Measurements from ENCODE around the gene HPCAL4.

HPCAL4 gene

DNA sequence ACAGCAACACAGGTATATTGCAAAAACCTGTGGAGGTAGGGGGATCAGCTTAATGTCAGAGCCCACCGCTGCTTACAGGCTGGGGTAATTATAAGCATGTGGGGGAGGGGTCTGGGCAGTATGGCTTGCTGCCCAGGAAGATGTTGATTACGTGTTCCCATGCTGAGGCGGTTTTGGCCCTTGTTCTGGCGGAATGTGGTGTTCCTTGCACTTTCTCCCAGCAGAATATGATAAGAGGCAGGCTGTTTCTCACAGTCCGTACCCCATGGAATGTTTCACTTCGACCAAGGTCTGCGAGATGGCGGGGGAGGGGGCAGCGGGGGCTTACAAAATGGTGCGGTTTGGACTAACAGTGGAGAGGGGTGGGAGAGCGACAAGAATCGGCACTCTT is 9.8 kb upstream of the HPCAL4 start:
- no peak for DNase-seq (ENCODE audit: low read depth in 2 of 2)

DNA sequence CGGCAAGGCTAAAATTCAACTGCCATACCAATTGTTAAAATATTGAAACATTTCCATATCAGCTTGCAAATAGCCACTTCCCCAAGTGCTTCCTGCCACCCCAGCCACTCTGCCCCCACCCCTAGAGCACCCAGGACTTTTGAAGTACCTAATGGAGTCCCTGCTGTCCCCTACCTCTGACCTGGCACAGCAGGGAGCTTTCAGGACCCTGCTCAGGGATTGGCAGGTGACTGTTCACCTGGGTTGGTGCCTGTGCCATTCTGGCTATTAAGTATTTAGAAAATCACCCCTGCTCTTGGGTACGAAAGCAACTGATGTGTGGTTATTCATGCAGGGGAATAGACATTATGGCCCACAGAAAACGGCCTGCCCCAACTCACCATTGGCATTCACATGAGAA is 9.1 kb upstream of the HPCAL4 start:
- DNase-seq (ENCODE audit: low read depth in 2 of 2) = no peak

DNA sequence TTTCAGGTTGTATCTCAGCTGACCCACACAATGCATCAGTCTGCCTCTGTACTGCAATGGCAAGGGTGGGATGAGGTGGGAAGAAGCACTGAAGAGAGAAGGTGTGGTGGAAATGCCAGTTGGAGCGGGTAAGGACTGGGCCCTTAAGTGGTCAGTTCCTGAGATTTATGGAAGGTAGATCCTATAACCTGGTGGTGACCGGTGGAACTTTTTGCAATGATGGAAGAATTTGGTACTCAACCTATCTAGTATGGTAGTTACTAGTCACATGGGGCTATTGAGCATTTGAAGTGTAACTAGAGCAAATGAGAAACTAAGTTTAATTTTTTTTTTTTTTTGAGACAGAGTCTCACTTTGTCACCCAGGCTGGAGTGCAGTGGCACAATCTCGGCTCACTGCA is 8.2 kb upstream of the HPCAL4 start:
- DNase-seq (ENCODE audit: low read depth in 2 of 2) = no peak

DNA sequence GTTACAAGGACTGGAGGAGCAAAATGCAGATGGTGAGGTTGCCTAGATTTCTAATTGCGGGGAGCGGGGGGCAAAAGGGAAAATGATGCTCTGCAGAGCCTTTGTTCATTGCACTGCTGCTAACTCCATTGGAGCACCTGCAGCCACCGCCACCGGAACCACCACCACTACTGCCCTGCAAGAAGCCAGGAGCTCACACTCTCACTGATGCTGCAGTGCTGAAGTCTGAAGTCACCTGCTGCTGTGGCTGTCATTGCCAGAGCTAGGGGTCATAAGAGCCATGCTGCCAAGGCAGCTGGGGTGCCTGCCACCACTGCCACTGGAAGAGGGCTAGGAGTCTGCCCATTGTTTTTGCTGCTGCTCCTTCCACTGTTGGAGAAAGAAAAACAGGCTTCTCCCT is 7.3 kb upstream of the HPCAL4 start:
- DNase-seq (ENCODE audit: low read depth in 2 of 2) = no peak

DNA sequence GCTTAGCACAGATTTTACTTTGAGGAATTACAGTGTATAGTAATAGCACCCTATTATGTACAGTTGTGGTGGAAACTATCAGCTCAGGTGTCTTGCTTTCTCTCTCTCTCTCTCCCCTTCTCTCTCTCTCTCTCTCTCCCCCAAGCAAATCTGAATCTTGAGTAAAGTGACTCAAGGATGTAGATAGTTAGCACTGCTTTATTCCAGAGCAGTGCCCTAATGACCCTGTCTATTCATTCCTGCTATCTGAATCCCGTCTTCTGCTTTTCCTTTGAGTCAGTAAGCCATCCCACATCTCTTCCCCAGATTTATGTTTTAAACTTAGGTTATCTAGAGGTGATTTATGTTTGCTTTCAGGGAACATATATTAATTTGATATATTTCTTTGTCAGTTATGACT is 5.2 kb upstream of the HPCAL4 start:
- no peak for DNase-seq (ENCODE audit: low read depth in 2 of 2)

DNA sequence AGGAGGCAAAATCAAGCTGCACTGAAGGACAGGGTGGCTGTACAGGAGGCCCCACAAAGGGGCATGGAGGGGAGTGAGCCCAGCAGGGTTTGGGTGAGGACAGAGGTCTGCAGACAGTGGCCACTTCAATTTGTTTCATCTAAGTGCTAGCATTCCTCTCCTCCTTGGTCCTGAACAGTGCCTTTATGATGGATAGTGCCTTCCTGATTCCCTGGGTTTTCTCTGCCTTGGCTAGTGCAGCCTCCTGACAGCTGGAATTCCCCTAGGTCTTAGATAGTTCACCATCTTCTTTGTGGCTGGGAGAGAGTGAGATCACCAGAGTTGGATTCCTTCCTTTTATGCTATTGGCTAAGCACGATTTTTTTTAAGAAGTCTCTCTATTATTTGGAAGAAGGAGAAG is 3.8 kb upstream of the HPCAL4 start:
- DNase-seq (ENCODE audit: low read depth in 2 of 2) = no peak

DNA sequence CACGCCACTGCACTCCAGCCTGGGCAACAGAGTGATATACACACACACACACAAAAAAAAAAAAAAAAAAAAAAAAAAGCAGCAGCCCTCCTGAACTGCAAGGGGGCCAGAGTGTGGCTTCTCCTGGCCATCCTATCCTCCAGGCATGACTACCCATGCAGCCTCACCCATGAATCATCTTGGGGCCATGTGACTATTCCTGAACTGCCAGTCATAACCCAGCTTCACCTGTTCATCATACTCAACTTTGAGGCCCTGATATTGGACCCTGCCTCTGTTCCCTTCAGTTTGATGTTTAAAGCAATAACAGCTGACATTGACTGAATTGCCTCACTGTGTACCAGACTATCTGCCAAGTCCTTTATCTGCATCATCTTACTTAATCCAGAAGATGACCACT is 2.8 kb upstream of the HPCAL4 start:
- no peak for DNase-seq (ENCODE audit: low read depth in 2 of 2)

DNA sequence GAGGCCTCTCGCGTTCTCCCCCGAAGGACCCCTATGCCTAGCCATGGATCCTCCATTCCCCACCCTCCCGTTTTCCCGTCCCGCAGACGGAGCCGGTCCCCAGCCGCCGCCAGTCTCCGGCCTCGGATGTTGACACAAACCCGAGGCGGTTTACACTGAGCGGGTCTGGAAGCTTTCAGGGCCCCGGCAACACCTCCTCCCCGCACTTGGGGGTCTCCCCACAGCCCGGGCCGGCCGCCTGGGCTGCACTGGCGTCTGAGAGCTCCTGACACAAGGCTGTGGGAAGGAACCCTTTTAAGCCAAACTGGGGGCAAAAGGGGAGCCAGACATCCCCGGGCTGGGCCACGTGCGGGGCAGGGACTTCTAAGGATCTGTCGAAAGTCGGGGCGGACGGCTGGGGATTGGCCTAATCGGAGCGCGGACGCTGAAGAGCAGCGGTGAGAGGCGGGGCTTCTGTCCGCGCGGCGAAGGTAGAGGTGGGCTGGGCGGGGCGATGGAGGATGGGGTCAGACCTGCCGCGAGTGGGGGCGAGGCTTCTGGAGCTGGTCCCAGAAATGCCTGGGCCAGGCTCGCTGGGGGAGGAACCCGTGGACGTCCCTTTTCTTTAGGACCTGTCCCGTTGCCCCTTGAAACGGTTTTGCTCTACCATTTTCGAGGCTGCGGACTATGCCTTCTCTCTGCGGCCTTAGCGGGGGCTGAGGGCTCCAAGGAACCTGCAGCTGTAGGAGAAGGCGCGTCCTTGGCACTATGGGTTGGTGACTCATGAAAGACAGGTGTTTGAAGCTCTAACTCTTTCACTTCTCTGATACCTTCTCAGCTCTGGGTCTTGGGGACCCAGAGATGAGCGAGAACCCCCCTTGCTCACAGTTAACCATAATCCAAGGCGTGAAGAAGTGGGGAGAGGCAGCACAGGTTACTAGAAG is 1.2 kb upstream of the HPCAL4 start:
- no peak for DNase-seq (ENCODE audit: low read depth in 2 of 2)

DNA sequence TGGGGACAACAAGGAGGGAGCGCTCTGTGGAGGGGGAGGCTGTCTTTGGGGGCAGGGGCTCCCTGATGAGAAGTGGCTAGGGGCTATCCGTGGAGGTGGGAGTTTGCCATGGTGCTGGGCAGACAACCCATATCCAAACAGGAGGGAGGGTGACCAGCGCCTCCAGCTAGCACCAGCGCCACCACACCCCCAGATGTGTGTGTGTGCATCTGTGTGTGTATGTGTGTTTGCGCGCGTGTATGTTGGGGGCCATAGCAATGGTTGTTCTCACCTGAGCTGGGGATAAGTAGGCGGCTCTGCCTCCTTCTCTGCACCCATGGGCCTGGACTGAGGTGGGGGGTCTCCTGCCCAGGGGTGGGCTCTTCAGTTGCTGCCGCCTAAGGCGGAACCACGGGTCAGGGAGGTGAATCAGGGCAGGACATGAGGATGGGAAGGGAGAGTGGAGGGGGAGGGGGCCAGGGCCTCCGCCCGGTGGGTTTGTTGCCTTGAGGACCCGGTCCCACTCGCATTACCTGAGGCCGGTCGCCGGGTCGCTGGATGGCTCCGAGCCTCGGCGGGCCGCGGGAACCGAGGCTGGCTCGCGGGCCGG is 345 bp downstream of the HPCAL4 start:
- no peak for DNase-seq (ENCODE audit: low read depth in 2 of 2)

DNA sequence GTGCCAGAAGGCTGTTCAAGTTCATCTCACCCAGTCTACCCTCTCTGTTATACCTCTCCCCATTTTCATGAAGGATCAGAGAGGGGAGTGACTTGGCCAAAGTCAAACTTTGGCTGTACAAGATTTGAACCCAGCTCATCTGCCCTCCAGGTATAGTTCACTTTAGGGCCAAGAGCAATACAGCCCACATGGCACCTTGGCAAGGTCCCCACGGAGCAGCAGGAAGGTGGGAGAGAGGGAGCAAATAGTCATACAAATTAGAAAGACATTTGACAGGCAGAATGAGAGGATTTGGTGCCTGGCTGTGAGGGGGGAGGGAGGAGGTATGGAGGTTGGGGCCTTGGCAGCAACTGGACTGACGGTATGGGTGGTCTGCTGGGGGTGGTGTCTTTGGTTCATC is 1.0 kb downstream of the HPCAL4 start:
- no peak for DNase-seq (ENCODE audit: low read depth in 2 of 2)

DNA sequence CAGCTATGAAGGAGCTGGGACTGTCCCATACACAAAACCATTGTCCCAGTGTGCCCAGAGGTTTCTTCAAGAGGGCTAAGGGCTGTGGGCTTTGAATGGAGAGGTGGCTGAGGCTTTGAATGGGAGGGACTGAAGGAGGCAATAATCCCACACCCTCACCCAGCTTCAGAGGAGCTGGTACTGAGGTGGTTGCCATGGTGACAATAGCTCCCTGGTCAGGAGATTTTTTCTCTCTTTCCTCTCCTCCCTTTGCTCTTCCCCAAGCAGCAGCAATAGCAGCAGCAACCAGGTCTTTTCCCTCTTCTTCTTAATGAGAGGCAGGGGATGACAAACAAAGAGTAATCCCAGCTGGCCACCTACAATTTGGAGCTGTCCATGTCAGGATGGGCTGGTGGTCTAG is 1.6 kb downstream of the HPCAL4 start:
- no peak for DNase-seq (ENCODE audit: low read depth in 2 of 2)

DNA sequence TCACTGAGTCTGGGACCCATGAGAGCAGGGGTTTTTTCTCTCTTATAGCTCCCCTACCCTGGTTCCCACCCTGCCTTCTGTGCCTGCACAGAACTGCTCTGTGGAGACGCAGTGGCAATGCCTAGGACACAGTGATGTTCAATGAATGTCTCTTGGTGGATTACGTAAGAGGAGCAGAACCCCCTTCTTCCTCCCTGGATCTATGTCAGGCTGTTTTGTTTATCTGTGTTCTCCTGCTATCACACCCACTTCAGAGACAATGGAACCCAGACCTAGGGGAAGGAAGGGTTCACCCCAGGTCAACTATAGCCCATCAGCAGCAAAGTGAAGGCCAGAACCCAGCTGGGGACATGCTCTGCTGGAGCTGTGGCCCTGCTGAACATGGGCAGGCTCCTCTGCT is 2.0 kb downstream of the HPCAL4 start:
- no peak for DNase-seq (ENCODE audit: low read depth in 2 of 2)

DNA sequence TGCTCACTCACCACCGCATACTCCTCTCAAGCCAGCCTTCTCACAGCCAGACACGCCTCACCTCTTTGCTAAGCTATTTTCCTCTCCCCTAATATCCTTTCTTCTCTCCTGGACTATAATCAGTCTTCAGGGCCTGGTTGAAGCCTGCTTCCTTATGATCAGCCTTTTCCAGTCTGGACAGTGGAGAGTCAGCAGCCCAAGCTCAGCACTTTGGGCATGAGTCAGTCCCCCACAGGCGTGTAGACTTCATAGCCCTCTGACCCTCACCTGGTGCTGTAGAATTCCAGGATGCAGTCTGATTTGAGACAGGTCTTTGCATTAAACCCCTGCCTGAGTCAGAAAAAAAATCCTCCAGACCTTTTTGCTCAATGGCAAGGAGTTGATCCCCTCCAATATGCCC is 2.5 kb downstream of the HPCAL4 start:
- no peak for DNase-seq (ENCODE audit: low read depth in 2 of 2)

DNA sequence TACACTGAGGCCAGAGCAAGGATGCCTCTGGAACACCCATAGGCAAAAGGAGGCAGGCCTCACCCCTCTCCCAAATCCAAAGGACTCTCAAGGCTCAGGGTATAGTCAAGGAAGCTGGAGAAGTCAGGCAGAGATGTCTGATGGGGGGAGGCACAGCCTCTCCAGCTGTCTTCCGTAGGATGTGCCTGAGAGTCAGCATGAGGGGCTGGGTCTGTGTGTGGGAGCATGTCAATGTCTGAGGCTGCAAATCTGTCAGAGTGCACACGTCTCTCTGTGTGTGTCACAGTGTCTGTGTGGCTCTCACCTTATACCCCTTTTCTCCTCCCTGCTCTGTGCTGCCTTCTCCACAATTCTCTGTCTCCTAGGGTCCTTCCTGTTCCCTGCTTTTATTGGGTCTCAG is 4.0 kb downstream of the HPCAL4 start:
- no peak for DNase-seq (ENCODE audit: low read depth in 2 of 2)

DNA sequence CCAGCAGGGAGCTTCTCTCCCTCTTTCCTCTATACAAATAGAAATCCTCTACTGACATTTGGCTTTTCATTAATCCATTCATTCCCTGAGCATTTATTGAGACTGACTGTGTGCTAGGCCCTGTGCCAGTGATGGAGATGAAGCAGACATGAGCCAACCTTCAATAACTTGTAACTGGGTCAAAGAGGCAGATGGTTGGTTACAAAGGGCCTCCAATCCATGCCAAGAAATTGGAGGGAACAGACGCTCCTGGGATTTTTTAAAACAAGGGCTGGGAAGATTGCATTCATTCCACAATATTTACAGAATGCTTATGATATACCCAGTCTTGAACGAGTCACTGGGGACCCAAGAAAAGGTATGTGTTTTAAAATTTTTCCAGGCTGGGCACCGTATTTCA is 6.2 kb downstream of the HPCAL4 start:
- DNase-seq (ENCODE audit: low read depth in 2 of 2) = no peak

DNA sequence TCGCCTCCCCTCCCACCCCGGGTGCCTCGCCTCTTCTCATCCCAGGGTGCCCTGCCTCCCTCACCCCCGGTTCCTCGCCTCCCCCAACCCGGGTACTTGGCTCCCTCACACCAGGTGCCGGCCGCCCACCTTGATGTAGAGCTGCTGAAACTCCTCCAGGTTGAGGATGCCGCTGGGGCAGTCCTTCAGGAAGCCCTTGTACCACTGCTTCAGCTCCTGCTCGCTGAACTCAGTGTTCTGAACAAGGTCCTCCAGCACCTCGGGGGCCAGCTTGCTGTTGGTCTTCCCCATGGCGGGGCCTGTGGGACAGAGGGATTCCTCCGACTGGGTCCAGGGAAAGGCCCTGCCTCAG is 6.9 kb downstream of the HPCAL4 start:
- no peak for DNase-seq (ENCODE audit: low read depth in 2 of 2)

DNA sequence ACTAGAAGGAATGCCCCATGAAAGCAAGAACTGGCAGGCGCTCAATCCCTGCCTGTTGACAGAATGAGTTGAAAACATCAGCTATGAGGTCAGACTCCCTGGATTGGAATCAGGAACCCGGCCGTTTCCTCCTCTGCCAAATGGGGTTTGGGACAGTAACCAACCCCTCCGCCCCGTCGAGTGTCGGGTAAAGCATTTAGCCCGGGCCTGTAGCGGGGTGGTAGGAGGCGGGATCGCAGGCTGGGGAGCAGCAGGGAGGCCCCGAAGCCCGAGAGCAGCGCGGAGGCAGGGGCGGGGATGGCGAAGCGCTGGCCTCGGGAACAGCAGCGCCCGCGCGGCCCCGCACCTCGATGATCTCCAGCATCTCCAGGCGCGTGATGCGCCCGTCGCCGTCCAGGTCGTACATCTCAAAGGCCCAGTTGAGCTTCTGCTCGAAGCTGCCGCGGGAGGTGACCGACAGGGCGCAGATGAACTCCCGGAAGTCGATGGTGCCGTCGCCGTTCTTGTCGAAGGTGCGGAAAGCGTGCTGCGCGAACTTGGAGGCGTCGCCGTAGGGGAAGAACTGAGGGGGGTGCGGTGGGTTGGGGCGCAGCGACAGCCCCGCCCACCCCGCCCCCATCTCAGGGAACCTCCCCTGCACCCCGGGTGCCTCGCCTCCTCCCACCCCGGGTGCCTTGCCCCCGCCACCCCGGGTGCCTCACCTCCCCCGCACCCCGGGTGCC is 7.5 kb downstream of the HPCAL4 start:
- no peak for DNase-seq (ENCODE audit: low read depth in 2 of 2)

DNA sequence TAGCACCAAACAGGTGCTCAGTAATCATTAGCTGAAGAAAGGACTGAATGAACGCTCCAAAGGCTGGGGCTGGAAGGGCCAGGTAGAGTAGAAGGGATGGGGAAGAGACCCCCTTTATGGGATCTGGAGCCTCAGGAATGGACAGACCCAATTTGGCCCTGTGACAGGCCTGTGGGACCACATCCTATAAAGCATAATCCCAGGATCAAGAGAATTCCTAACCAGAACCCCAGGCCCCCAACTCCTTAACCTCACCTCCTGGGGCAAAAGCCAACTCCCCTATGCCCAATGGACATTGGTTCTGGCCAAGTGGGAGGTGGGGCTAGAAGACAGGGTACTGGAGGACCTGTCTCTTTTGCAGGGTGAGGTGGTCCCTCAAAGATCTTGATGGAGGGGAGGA is 9.2 kb downstream of the HPCAL4 start:
- no peak for DNase-seq (ENCODE audit: low read depth in 2 of 2)

DNA sequence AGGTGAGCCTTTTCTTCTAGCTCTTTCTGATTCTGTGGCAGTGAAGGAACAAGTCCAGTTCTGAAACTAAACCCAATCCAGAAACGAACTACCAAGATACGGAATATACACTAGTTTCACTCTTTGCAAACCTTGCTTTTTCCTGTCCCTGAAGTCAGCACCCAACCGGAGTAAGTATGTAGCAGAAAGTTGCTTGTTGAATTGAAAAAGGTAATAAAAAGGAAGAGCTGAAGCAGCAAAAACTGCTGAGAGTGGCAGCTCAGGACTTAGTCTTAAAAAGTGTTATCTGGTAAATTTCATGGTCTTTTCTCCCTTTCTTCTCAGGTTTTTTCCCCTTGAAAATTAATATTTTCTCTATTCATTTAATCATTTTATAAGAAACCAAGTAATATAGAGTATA is 9.9 kb downstream of the HPCAL4 start:
- DNase-seq (ENCODE audit: low read depth in 2 of 2) = no peak

DNA sequence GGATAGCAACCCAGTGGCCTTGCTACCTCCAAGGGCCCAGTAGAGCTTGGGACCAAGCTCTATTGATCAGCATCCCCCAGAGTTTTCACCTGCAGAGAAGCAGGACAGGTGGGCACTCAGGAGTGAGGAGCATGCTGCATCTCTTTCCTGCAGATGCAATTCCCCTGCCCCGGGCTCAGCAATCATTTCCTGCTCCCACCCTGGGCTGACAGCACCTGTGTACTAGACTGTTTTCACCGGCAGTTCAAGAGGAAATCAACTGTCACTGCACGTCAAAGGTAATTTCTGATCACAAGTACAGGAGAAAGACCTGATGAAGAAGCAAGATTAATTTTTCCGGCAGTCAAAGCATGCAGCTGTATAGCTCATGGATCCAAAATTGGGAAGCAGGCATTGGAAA is 10.5 kb downstream of the HPCAL4 start:
- no peak for DNase-seq (ENCODE audit: low read depth in 2 of 2)

DNA sequence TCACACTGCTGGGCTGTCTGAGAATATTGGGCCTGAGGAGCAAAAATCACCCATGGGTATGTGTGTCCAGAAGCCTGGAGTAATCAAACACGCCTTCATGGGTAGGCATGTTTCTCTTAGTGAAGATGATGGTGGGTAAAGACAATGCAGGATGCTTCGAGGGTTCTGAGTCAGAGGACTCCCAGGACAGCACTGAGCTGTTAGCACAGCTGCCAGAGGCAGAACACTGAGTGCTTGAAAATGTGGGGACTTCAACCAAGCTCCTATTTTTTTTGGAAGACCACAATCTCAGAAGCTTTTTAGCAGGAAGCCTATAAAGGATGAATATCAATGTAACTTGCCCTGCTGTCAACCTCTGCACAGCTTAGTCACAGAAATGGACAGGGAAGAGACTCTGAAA is 11.4 kb downstream of the HPCAL4 start:
- DNase-seq (ENCODE audit: low read depth in 2 of 2) = no peak

DNA sequence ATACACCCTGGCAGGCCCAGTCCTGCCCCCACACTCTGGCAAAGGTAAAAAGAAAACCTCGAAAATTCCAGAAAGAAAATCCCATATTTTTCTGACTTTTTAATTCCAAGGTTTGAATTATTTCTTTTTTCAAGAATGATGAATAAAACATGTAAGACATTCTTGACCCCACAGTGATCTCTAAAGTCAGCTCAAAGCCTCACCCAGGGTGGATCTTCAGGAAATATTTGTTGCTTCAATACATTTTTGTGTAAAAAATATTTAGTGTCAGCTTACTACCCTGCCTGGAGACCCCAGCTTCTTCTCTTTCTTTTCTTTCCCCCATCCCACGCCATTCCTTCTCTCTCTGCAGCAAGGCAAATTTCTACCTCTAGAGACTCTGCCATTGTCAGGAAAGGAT is 12.3 kb downstream of the HPCAL4 start:
- no peak for DNase-seq (ENCODE audit: low read depth in 2 of 2)

DNA sequence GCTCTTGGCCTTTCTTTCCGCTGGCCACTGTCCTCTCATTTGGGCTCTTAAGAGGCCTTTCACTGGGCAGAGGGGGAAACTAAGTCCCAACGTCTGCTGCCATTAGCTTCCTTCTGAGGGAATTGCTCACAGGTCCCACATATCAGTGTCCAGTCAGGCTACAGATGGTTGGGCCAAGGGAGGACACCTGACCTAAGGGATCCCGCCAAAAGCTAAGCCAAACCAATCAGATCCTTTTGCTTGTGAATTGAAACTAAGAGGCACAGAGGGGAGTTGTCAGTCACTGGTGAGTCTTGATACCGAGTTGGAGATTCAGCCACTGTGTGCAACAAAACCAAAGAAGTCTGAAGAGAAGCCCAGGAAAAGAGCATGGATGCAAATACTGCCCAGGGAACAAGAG is 13.6 kb downstream of the HPCAL4 start:
- DNase-seq (ENCODE audit: low read depth in 2 of 2) = no peak

Data from stimulated activated CD8-positive, alpha-beta memory T cell treated with anti-CD3 and anti-CD28 coated beads, Interleukin-2, amount 100 ng/mL, for 48 hours (primary cell).